GM21576 (cell line): Measurements from ENCODE around the gene RNF126.

ENCODE experiments used
- ATAC-seq: cut with Tn5 transposase; IDR thresholded peaks from one replicate; pipeline ENCODE4 v1.9.1; 2021; ENCODE audit warnings: mild to moderate bottlenecking, moderate library complexity; ENCODE audit not compliant: unreplicated experiment

Gene RNF126

DNA sequence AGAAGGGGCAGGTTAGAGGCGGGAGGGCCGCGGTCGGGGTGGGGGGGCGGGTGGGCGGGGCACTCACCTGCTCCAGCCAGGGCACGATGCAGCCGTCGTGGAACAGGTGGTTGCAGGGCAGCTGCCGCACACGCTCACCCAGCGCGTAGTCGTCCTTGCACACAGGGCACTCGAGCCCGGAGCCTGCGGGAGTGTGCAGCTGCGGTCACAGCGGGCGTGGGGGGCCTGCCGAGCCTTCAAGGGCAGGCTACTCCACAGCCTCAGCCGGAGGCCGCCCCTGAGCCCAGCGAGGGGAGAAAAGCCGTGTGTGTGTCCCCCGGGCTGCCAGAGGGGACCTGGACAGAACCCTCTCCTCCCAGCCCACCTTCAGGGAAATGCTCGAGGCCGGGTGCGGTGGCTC is 14.7 kb downstream of the RNF126 start:
- ATAC-seq: no peak

DNA sequence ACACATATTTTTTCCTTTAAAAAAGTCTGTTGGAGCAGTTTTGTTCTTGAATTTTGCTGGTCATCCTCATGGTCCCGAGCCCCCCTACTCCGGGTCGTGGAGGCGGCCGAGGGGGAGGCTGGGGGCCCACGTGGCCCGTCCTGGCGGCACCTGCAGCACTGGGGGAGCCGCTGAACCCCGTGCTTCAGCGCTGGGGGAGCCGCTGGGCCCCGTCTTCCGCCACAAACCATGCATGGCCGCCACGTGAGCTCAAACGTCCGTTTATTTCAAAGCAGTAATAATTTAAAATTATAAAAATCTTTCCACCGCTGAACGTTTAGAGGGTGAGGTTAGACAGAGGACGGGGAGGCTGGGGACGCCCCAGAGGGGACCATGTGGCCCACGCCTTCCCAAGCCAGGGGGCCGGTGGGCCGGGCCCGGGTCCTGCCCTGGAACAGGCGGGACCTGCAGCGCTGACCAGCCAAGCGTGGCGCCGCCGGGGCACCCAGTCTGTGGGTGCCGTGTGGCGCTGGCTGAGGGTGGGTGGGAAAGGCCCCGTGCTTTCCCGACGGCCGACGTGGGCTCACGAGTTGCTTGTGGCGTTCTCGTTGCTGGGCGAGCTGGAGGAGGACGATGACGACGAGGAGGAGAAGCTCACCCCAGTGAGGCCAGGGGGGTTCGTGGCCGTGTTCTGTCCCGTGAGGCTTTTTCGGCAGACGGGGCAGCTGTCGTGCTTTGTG is 15.3 kb downstream of the RNF126 start:
- ATAC-seq: no peak

DNA sequence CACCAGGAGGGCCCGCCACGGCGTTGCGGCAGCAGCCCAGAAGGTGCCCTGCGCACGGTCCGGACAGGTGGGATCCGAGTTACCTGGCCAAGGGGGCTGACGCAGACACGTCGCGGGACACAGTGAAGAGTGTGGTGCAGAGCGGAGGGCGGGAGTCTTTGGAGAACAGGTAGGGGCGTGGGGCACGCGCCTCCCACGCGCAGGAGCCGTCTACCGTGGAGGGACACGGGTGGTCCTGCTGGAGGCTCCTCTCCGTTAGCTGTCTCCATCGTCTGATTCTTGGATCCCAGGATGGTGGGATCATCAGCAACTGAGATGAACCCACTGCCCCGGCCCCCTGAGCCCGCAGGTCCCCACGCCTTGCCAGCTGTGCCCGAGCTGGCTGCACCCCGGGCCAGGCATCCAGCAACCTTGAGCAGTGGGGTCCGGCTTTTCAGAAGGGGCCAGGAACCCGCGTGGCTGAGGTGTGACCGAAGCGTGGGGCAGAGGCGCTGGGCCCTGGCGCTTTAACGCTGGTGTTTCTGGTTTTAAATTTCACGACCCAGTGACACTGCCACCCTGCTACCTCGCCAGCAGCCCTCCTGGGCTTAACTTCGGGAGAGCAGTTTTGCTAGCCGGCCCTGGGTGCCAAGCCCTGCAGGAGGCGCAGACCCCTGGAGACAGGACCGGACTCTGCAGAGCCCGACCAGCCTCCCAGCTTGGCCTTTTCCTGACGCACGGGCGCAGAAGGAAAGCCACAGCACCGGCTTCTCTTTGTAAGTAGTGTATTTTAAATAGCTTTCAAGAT is 16.0 kb downstream of the RNF126 start:
- ATAC-seq: no peak

DNA sequence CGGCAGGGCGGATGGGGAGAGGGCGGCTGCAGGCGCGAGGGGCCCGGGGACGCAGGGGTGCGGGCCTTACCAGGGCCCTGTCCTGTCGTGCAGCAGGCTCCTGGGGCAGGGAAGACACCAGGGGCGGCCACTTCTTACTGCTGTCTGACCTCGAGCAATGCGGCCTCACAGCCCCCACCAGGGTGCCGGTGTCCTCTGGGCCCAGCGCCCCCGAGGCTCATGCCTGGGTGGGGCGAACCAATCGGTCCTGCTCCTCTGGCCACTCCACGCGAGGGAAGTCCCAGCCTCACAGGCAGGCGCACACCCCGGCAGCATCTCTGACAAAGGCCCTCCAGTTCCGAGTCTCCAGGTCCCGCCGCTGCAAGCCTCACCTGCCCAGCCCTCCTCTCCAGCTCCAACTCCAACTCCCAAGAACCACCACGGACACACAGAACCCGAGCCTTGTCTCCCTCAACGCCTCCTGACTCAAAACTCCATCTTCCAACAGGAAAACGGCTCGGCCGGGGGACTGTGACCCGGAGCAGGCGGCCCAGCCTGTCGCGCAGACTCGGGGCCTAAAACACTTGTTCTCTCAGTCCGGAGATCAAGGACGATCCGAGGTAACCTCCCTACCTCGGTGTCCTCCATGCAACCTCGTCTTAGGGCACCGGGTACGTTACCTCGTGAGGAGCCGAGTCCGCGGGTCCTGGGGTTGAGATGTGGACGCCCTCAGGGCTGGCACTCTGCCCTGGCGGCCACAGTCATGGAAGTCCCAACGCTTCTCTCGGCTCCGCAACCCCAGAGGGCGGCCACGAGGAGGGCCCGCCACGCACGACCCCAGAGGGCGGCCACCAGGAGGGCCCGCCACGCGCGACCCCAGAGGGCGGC is 16.9 kb downstream of the RNF126 start:
- no peak for ATAC-seq

DNA sequence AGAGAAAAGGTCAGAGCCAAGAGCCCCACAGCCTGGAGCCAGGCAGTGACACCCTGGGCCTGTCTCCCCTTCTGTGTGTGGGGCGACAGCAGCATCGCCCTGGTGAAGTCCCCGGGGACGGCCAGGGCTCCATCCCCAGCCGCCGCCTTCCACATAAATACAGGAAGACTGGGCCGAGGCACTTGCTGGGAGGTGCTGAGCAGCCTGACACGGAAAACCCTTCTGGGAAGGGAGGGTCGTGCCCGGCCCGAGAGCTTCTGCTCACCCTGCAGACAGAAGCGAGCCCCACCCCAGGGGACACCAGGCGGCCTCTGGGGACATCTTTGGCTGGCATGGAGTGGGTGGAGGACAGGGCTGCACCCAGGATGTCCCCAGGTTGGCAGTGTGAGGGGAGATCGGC is 18.2 kb downstream of the RNF126 start:
- ATAC-seq: no peak

DNA sequence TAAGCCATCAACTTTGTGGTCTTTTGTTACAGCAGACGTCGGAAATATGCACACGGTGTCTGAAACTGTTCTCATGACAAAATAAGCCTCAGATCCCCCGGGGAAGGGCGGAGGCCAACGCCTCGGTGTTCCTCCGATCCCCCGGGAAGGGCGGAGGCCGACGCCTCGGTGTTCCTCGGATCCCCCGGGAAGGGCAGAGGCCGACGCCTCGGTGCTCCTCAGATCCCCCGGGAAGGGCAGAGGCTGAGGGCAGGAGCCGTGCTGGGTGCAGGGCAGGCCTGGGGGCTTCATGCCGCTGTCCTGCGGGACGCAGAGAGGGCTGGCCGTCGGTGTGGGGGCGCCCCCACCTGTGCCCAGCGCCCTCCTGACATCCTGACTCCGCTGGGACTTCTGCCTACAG is 18.7 kb downstream of the RNF126 start:
- no peak for ATAC-seq

DNA sequence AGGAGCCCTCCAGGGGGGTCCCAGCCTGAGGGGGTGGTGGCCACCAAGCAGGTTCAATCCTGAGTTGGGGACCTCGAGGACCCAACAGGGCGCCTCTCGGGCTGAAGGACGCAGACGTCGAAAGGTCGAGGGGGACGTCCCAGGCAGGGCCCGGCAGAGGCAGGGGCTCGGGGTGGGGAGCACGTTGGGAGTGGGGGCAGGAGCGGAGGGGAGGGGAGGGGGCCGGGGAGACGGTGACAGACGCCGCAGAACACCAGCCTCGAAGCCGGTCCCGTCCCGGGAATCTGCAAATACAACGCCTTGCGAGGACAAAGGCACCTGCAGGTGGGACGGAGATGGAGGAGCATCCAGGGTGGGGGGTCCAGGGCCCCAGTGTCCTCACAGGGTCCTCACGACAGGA is 19.3 kb downstream of the RNF126 start:
- no peak for ATAC-seq

DNA sequence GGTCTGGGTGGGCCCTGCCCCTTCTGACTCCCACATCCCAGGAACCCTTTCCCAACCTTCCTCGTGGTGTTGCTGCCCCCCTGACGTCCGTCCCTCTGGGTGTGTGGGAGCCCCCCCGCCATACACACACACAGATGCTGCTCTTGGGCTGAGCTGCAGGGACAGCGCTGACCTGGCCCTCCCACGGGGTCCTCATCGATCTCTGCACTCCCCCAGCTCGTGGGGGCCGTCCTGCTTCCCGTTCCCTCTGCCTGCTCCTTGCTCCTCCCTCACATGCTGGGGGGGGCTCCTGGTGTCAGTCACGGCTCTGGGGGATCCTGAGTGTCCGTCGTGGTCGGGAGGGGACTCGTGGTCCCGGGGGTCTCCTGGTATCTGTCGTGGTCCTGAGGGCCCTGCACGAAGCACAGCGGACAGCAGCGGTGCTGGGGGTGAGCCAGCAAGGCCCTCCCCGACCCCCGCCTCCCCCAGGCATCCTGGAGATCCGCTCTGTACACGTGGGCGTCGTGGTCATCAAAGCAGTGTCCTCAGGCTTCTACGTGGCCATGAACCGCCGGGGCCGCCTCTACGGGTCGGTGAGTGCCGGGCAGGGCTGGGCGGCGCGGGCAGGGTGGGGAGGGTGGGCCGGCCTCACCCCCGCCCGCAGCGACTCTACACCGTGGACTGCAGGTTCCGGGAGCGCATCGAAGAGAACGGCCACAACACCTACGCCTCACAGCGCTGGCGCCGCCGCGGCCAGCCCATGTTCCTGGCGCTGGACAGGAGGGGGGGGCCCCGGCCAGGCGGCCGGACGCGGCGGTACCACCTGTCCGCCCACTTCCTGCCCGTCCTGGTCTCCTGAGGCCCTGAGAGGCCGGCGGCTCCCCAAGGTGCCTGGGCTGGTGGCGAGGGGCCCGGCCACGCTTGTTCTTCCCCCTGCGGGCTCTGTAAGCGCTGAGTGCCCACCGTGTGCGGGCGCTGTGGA is 20.0 kb downstream of the RNF126 start:
- ATAC-seq: no peak

DNA sequence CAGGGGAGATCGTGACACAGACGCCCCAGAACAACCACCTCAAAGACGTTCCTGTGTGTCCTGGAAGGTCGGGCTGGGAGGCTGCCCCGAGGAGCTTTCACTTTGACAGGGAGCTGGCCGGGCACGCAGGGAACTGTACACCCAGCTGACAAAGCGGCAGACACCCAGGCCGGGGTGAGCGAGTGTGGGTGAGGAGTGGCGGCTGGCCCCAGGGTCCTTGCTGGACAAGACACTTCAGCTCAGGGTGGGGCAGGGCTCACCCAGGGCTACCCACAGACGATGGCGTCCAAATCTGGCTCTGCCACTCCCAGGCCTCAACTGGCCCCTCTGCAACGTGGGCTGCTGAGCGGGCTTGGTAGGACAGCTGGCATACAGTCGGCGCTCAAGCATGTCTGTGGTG is 21.3 kb downstream of the RNF126 start:
- ATAC-seq: no peak

DNA sequence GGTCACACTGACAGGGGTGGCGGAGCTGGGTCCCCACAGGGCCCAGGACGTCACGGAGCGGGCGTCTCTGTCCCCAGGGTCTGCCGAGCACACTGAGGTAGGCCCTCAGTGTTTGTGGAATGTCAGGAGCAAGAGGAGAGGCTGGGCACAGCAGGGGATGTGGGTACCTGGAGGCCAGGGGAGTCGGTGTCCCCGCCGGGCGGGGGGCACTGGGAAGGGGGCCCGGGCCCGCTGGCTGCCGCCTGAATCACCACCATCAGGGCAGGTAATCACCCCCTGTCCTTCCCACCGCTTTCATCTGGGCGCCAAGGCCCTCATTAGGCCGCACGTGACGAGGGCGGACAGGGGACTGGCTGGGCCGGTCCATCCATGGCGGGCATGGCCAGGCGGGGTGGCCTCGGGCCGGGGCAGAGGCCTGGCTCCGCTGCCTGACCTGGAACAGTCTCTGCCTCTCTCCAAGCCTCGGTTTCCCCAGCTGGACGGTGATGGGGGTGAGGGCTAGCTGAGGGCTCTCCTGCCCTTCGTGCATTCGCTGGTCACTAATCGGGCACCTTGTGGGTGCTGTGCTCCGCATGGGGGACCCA is 22.3 kb downstream of the RNF126 start:
- ATAC-seq: no peak

DNA sequence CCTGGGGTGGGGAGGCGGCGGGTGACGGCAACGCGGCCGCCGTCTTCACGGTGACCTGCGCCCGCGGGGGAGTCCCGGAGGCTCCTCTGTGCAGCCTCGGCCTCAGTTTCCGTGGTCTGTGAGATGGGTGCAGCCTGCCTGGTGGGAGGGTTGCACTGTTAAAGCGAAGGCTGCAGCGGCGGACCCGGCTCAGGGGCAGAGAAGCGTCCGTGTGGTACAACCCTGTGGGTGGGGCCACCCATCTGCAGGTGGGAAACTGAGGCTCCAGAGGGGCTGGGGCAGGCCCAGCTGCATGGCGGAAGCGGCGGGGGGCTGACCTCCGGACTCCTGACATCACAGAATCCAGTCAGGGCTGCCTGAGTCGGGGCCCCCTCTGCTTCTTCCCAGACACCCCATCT is 22.9 kb downstream of the RNF126 start:
- no peak for ATAC-seq

DNA sequence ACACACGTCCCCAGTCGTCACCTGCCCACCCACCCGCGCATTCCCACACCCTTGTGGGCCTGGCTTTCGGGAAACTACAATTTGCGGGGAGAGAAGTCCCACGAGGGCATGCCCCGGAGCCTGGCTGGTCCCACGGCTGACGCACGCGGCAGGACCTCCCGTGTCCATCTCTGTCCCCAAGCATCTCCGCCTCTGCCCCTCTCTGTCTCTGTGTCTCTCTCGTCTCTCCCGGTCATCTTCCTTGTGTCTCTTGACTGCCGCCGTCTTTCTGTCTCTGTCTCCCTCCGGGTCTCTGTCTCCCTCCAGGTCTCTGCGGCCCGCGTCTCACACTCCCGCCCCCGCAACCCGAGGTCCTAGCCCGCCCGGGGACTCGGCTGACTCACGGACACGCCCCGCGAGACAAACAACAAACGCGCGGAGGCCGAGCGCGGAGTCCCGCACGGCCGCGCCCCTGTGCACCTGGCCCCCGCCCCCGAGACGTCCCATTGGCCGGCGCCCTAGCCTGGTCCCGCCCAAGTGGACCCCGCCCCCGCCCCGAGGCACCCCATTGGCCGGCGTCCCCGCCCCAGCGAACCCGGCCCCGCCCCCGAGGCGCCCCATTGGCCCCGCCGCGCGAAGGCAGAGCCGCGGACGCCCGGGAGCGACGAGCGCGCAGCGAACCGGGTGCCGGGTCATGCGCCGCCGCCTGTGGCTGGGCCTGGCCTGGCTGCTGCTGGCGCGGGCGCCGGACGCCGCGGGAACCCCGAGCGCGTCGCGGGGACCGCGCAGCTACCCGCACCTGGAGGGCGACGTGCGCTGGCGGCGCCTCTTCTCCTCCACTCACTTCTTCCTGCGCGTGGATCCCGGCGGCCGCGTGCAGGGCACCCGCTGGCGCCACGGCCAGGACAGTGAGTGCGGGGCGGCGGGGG is 23.5 kb downstream of the RNF126 start, which contains the start of gene FGF22:
Gene FGF22 (plus strand): TSS at position 627 of the 908 bp plus-strand sequence. CDS start 47 bp downstream, at position 674.
- peak; percentile 46 for ATAC-seq

DNA sequence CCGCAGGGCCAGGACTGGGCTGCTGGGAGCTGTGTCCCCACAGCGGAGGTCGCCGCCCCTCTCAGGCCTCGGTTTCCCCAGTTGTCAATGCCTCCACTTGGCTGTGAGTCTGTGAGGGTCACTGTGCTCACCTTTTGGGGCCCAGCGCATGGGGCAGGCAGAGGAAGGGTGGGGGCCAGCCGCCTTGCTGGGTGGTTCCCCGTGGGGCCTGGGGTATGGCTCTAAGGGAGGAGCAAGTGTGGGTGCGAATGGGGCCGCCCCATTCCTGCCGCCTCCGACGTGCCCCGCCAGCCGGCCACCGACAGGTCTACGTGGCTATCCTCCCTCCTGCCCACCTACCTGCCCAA is 24.1 kb downstream of the RNF126 start:
- no peak for ATAC-seq

DNA sequence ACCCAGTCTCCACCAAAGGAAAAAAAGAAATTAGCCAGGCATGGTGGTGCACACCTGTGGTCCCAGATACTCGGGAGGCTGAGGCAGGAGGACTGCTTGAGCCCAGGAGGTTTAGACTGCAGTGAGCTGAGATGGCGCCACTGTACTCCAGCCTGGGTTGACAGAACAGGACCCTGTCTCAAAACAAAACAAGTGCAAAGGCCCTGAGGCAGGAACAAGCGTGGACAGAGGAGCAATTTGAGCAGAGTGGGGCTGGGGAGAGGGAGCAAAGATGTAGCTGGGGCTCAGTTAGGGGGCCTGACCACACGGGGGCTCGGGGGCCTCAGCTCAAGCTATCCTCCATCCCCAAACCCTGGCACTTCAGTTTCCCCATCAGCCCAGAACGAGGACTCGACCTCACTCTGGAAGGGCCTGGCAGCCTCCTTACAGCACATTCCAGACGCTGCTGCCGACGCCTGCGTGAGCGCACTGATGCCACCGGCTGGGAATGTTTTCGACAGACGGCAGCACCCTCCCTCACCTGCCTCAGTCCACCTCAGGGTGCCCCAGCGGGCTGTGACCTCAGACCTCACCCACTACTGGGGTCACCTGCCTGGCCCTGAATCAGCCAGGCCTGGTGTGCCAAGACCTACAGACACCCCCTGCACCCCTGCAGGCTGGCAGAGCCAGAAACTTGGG is 27.9 kb downstream of the RNF126 start:
- no peak for ATAC-seq

DNA sequence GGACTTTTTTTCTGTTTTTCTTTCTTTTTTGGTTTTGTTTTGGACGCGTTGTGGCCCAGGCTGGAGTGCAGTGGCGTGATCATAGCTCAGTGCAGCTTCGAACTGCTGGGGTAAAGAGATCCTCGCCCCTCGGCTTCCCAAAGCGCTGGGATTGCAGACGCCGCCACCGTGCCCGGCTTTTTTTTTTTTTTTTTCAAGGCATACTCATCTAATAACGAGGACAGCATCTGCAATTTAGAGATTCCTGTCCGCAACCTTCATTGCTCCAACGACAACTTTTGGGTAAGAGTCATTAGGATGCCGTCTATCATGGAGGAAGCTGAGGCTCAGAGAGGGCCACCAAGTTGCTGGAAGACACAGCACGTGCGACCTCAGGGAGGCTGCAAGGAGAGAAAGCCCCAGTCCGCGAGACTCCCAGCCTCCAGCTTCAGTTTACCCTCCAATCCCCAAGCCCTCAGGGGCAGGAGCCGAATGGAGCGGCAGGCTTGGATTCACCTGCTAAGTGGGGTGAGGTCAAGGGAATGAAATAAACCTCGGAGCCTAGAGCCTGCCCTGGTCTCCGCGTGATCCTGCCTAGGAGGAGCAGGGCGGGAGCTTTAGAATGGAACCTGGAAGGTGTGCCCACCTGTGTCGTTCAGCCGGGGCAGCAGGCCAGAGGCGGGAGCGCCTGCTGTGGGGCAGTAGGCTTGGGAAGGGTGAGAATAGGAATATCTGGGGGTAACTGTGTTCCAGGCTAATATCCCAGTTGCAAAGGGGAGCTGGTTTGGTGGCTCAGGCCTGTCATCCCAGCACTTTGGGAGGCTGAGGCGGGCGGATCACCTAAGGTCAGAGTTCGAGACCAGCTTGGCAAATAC is 29.0 kb downstream of the RNF126 start:
- ATAC-seq: no peak

DNA sequence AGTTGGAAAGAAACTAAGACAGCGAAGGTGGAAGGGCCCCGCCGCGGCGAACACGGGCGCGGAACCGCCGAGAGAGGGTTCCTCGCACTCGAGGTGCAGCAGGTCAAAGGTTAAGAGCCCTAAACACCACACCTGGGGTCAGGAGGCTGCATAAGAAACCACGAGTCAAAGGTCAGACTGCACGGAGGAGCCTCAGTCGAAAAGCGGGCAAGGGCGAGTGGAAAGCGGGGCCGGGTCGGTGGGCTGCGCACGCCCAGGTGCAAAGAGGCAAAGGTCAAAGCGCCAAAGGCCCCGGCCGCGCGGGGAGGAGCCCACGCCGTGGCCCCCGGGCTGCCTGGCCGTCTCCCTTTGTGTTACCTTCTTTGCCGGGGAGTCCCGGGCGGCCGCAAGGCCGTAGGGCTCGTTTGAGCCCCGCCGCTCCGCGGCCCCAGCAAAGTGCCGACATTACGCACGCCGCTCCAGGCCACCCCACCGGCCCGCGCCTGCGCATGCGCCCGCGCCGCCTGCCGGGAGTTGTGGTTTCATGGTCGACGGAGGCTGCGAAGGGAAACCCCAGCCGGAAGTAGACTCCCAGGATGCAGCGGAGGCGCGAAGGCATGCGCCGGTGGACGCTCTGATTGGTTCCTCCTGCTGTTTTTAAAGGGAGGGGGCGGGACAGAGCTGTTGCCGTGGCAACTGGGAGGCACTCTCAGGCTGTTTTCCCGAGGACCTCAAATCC is 29.8 kb downstream of the RNF126 start, which contains the start of gene POLRMT:
Gene POLRMT (minus strand): TSS at position 470 of the 718 bp plus-strand sequence. CDS start 25 bp downstream, at position 445.
- peak; percentile 76 for ATAC-seq
